Peyer's patch (tissue), 4 donors: ENCODE results near the gene APC2. TPM values are rescaled to one million over a fixed set of nuclear protein-coding genes. Genes with fewer than 3 reads are reported as not detected.
"Not testable (repeated sequence)": the region's sequence is repeated elsewhere in the genome, so short reads cannot be mapped to it uniquely, and the experiment has no call there.

Source experiments
- DNase-seq, 3 donors: peaks; one replicate each; pipeline ENCODE4 v3.0.0-alpha.2; 2017 to 2019
- H3K27ac ChIP-seq, 4 donors: fragments of 200-600 bp; sonication (generic); one replicate each; pipeline ENCODE4 v1.5.1; 2016 to 2019
- H3K27me3 ChIP-seq, 2 donors: fragments of 200-600 bp; sonication (generic); one replicate each; pipeline ENCODE4 v1.5.1; 2019
- H3K36me3 ChIP-seq, 3 donors: fragments of 200-600 bp; sonication (generic); one replicate each; pipeline ENCODE4 v1.5.1; 2016 to 2019
- H3K4me1 ChIP-seq, 4 donors: fragments of 200-600 bp; sonication (generic); one replicate each; pipeline ENCODE4 v1.5.1; 2016 to 2019
- H3K4me3 ChIP-seq, 4 donors: fragments of 200-600 bp; sonication (generic); 1 replicate in 3 of 4; 2 replicates in 1 of 4; pipeline ENCODE4 v1.5.1; 2016 to 2019; ENCODE audit warnings: mild to moderate bottlenecking in 1 of 4
- H3K9me3 ChIP-seq, 4 donors: fragments of 200-600 bp; sonication (generic); one replicate each; pipeline ENCODE4 v1.5.1; 2016 to 2019; ENCODE audit warnings: mild to moderate bottlenecking in 1 of 4
- CTCF ChIP-seq, 6 experiments: fragments of 450-650 bp in 4 of 6; fragments of 200-600 bp in 2 of 6; sonication (generic) in 1 of 6; IDR thresholded peaks; one replicate each; pipeline ENCODE4 v1.5.1; 2017 to 2019; ENCODE audit warnings: antibody characterized with exemption in 6 of 6, mild to moderate bottlenecking in 3 of 6, moderate library complexity in 1 of 6
- POLR2A ChIP-seq, 2 donors: fragments of 450-650 bp; IDR thresholded peaks; one replicate each; pipeline ENCODE4 v1.5.1; 2017; ENCODE audit warnings: antibody characterized with exemption in 2 of 2, mild to moderate bottlenecking in 2 of 2, moderate library complexity in 2 of 2
- total RNA-seq, 4 donors: library from RNA; depleted of rRNA; stranded (reverse); fragments of >200 nt; gene quantifications; one replicate each; pipeline ENCODE4 v1.1.0, GENCODE V29; 2016

APC2 gene
- total RNA-seq, 4 donors from 2014 or later: 0.18 to 0.76 (median 0.27) TPM; not detected in 1

- Histone ChIP-seq H3K4me3 (no peak overlapping the region), H3K27me3 (peaks cover 0 to 43% of the 10 kb centered on the region in 2 donors), H3K27ac (no peak overlapping the region), H3K4me1 (peaks cover 22 to 57% (median 42%) of the 10 kb centered on the region in 4 donors), H3K36me3 (peaks cover 0 to 22% (median 0%) of the 10 kb centered on the region in 3 donors), H3K9me3 (no peaks in the 10 kb centered on the region)
- DNase-seq: no peak
- no peak for TF ChIP-seq CTCF (IDR thresholded peaks at IDR 0.05)
- no peak for TF ChIP-seq POLR2A (IDR thresholded peaks at IDR 0.05)
Observed at GRCh38 chr19:1473085-1473851, 23.3 kb downstream of the APC2 start.

DNA sequence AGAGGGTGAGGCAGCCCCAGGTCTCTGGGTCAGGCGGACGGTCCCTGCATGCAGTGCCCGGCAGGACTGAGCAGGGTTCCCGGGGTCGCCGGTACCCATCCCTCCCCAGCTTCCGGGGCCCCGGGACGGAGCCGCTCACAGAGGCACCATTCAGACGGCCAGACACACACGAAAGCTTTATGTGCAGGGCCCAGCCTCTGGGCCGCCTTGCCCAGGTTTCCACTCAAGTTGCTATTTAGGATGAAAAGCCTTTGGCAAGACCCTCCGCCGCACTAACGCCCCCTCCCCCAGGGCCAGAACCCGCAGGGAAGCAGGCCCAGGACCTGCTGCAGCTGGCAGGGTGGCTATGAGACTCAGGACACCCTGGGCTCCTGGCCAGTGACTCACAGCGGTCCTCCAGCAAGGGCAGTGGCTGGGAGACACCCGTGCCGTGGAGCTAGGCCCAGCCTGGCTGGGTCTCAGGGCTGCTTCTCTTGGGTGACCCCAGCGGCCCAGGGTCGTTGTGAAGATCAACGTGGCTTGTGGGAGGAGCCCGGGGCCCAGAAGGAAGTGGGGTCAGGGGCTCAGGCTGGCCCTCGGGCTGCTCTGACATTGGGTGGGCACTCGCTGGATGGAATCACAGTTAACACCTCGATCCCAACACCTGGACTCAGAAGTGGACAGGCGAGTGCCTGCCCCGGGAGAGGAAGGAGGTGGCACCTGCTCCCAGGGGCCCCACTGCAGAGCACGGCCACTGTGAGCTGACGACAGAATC is 24.3 kb downstream of the APC2 start:
- H3K4me1 ChIP-seq: peaks cover 15 to 50% (median 37%) of the 10 kb centered on the region in 4 donors

DNA sequence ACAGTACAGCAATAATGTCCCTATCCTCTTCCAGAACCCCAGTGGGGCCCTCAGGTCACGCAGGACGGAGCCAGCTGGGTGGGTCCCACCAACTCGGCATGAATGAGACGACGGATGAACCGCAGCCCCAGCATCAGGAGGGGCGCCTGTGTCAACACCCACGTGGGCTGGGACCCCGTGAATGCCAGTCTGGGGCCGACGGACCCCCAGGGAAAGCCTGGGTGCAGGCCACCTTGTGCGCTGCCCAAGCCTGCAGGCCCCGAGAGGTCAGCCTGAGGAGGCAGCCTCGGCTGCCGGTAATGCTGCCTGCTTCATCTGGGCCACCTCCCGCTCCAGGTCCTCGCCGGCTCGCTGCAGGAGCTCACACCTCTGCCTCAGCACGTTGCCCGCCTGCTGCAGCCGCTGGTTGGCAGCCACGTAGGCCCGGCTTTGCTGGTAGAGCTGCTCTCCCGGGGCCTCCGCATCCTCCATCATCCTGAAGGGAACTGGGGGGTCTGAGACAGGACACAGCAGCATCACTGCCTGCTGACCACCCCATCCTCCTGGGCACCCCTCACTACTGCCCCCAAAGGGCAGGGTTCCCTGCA is 24.9 kb downstream of the APC2 start:
- Histone ChIP-seq H3K4me1 (peaks cover 12 to 46% (median 38%) of the 10 kb centered on the region in 4 donors), H3K9me3 (no peaks in the 10 kb centered on the region), H3K4me3 (no peak overlapping the region), H3K27me3 (peaks cover 0 to 32% of the 10 kb centered on the region in 2 donors), H3K36me3 (peaks cover 0 to 22% (median 0%) of the 10 kb centered on the region in 3 donors), H3K27ac (no peak overlapping the region)
- TF ChIP-seq CTCF (IDR thresholded peaks at IDR 0.05) (no peak), POLR2A (IDR thresholded peaks at IDR 0.05) (no peak)
- no peak for DNase-seq

More for the DNA sequence above, 24.3 kb downstream of the APC2 start:
- Histone ChIP-seq H3K36me3 (peaks cover 0 to 22% (median 0%) of the 10 kb centered on the region in 3 donors), H3K4me3 (no peak overlapping the region), H3K27me3 (peaks cover 0 to 36% of the 10 kb centered on the region in 2 donors), H3K27ac (no peak overlapping the region), H3K9me3 (no peaks in the 10 kb centered on the region)
- TF ChIP-seq POLR2A (IDR thresholded peaks at IDR 0.05) (no peak), CTCF (IDR thresholded peaks at IDR 0.05) (no peak)
- no peak for DNase-seq

DNA sequence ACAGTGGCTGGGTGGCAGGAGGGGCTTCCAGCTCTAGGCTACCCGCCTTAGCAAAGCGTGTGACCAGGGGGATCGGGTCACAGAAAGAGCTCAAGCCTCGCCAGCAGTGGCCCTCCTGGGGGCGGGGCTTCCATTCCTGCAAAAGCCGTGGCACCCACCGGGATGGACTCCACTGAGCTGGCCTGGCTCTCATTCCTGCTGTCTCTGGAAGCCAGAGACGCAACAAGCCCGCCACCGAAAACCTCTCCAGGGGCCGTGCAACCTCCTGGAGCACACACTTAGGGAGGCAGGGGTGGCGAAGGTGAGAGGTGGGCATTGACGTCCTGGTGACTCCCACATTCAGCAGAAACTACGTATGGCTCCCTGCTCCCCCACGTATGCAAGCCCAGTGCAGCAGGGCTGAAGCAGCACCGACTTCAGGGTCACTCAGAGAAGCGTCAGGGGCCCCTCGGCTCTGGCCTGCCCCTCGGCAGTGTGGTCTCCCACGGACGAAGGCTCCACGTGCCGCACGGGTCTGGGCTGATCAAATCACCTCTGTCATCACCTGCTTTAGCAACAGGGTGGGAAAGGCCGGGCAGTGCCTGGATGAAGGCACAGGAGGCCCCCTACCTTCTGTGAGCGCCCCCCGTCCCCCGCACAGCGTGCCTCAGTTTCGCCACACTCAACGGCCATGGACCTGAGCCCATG is 26.0 kb downstream of the APC2 start:
- Histone ChIP-seq H3K27ac (no peak overlapping the region), H3K27me3 (peaks cover 0 to 22% of the 10 kb centered on the region in 2 donors), H3K36me3 (peaks cover 0 to 22% (median 0%) of the 10 kb centered on the region in 3 donors), H3K9me3 (no peaks in the 10 kb centered on the region), H3K4me1 (peaks cover 5 to 35% (median 27%) of the 10 kb centered on the region in 4 donors), H3K4me3 (no peak overlapping the region)
- DNase-seq: no peak
- TF ChIP-seq POLR2A (IDR thresholded peaks at IDR 0.05): no peak
- TF ChIP-seq CTCF (IDR thresholded peaks at IDR 0.05): no peak

DNA sequence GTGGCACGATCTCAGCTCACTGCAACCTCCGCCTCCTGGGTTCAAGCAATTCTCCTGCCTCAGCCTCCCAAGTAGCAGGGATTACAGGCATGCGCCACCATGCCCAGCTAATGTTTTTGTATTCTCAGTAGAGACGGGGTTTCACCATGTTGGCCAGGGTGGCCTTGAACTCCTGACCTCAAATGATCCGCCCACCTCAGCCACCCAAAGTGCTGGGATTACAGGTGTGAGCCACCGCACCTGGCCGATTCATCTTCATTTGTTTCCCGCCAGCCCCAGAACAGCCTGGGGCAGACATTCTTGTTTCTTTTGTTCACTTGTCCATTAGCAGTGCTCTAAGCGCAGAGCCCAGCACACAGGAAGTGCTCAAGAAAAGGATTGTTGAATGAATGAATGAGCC is 27.1 kb downstream of the APC2 start:
- not testable (repeated sequence) for H3K4me3 ChIP-seq, H3K9me3 ChIP-seq, H3K27ac ChIP-seq, DNase-seq
- Histone ChIP-seq H3K36me3 (peaks cover 0 to 22% (median 0%) of the 10 kb centered on the region in 3 donors), H3K27me3 (peaks cover 0 to 10% of the 10 kb centered on the region in 2 donors), H3K4me1 (peaks cover 0 to 24% (median 18%) of the 10 kb centered on the region in 4 donors)
